ENCODE measurements around the gene ZNG1A.
"Not testable (repeated sequence)": the region's sequence is repeated elsewhere in the genome, so short reads cannot be mapped to it uniquely, and the experiment has no call there.

The ZNG1A gene

GRCh38 chr9:217950-218349 is 39.1 kb upstream of the ZNG1A start:
- TF ChIP-seq CTCF (IDR thresholded peaks at IDR 0.05; ENCODE audit: insufficient read depth, missing control alignments), result no peak
- peak; percentile 32 for FAIRE-seq

GRCh38 chr9:216866-217265 is 38.0 kb upstream of the ZNG1A start:
- DNase-seq (ENCODE audit: insufficient read length, low spot score) (no peak), FAIRE-seq (peak; percentile 67)
- TF ChIP-seq CTCF (IDR thresholded peaks at IDR 0.05; ENCODE audit: insufficient read depth, missing control alignments), result no peak

More at GRCh38 chr9:217950-218349, 39.1 kb upstream of the ZNG1A start:
- DNase-seq (ENCODE audit: insufficient read length, low spot score), result no peak

- no peak for TF ChIP-seq CTCF (IDR thresholded peaks at IDR 0.05; ENCODE audit: insufficient read depth, missing control alignments)
- FAIRE-seq (no peak), DNase-seq (ENCODE audit: insufficient read length, low spot score) (no peak)
These were observed 36.8 kb upstream of the ZNG1A start for GRCh38 chr9:215631-216155.

GRCh38 chr9:214648-215493 is 36.0 kb upstream of the ZNG1A start, which contains the start of gene DOCK8:
Gene DOCK8, plus strand, starts transcription at chr9:214865. Its CDS starts 112 bp downstream, at chr9:214977.
- FAIRE-seq (no peak), DNase-seq (ENCODE audit: insufficient read length, low spot score) (no peak)
- TF ChIP-seq CTCF (IDR thresholded peaks at IDR 0.05; ENCODE audit: insufficient read depth, missing control alignments), result peak; percentile 39

GRCh38 chr9:214351-214647 is 35.4 kb upstream of the ZNG1A start:
- no peak for DNase-seq (ENCODE audit: insufficient read length, low spot score)
- no peak for TF ChIP-seq CTCF (IDR thresholded peaks at IDR 0.05; ENCODE audit: insufficient read depth, missing control alignments)
- FAIRE-seq, result no peak

GRCh38 chr9:213901-214300 is 35.0 kb upstream of the ZNG1A start:
- FAIRE-seq; DNase-seq (ENCODE audit: insufficient read length, low spot score): not testable (repeated sequence)

GRCh38 chr9:212297-212696 is 33.4 kb upstream of the ZNG1A start:
- FAIRE-seq (peak; percentile 21), DNase-seq (ENCODE audit: insufficient read length, low spot score) (no peak)
- TF ChIP-seq CTCF (IDR thresholded peaks at IDR 0.05; ENCODE audit: insufficient read depth, missing control alignments), result no peak
